Measurements from ENCODE around the gene EFCAB11. TPM values are rescaled to one million over a fixed set of nuclear protein-coding genes. Genes with fewer than 3 reads are reported as not detected.
A peak's percentile ranks its signal among the peaks of the same experiment; 100 is the strongest.

EFCAB11 gene
- total RNA-seq, 2 donors from 2014 or later, result 3.1 to 8.9 TPM

DNA sequence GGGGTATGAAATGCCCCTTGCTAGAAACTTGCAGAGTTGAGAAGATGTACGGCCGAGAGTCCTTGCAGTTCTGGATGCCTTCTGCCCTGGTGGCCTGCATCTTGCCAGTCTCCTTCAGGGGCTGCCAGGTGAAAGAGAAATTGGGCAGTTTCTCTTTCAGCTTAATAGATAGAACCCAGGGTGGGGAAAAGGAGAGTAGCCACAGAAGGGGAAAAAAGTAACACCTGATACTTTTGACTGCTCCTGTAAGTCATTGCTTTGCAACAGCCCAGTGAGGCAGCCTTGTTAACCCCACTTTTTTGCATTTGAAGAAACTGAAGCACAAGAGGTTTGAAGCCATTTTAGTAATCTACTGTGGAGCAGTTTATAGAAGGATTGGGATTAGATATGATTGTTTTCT lies 28.8 kb upstream of the EFCAB11 start:
- TF ChIP-seq, protein P1, sequence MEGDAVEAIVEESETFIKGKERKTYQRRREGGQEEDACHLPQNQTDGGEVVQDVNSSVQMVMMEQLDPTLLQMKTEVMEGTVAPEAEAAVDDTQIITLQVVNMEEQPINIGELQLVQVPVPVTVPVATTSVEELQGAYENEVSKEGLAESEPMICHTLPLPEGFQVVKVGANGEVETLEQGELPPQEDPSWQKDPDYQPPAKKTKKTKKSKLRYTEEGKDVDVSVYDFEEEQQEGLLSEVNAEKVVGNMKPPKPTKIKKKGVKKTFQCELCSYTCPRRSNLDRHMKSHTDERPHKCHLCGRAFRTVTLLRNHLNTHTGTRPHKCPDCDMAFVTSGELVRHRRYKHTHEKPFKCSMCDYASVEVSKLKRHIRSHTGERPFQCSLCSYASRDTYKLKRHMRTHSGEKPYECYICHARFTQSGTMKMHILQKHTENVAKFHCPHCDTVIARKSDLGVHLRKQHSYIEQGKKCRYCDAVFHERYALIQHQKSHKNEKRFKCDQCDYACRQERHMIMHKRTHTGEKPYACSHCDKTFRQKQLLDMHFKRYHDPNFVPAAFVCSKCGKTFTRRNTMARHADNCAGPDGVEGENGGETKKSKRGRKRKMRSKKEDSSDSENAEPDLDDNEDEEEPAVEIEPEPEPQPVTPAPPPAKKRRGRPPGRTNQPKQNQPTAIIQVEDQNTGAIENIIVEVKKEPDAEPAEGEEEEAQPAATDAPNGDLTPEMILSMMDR (IDR thresholded peaks at IDR 0.05), result no peak
- no peaks in the 10 kb centered on the region for H3K4me1 ChIP-seq (ENCODE audit: control insufficient read depth in 1 of 2, low read depth in 2 of 2)
- H3K9me3 ChIP-seq, result no peaks in the 10 kb centered on the region
- H3K27me3 ChIP-seq (replicated peaks; ENCODE audit: insufficient read depth), result no peaks in the 10 kb centered on the region
- ATAC-seq (ENCODE audit: insufficient number of reproducible peaks, low FRiP score, low read depth) (no peak), DNase-seq (ENCODE audit: low spot score) (no peak)
- H3K27ac ChIP-seq, result no peak overlapping the region
- peaks cover 17% of the 10 kb centered on the region for H3K36me3 ChIP-seq
- H3K4me3 ChIP-seq, result no peak overlapping the region

- TF ChIP-seq, protein P1 (IDR thresholded peaks at IDR 0.05), result no peak
- no peak for DNase-seq (ENCODE audit: low spot score)
- Histone ChIP-seq H3K27me3 (replicated peaks; ENCODE audit: insufficient read depth) (no peaks in the 10 kb centered on the region), H3K27ac (no peak overlapping the region), H3K4me3 (no peak overlapping the region), H3K4me1 (ENCODE audit: control insufficient read depth in 1 of 2, low read depth in 2 of 2) (no peaks in the 10 kb centered on the region), H3K9me3 (no peaks in the 10 kb centered on the region), H3K36me3 (peaks cover 15% of the 10 kb centered on the region)
- no peak for ATAC-seq (ENCODE audit: insufficient number of reproducible peaks, low FRiP score, low read depth)
These were observed 24.1 kb upstream of the EFCAB11 start for GRCh38 chr14:89978656-89979055.

GRCh38 chr14:89977668-89978067 lies 23.1 kb upstream of the EFCAB11 start:
- H3K27ac ChIP-seq, result no peak overlapping the region
- no peak for DNase-seq (ENCODE audit: low spot score)

DNA sequence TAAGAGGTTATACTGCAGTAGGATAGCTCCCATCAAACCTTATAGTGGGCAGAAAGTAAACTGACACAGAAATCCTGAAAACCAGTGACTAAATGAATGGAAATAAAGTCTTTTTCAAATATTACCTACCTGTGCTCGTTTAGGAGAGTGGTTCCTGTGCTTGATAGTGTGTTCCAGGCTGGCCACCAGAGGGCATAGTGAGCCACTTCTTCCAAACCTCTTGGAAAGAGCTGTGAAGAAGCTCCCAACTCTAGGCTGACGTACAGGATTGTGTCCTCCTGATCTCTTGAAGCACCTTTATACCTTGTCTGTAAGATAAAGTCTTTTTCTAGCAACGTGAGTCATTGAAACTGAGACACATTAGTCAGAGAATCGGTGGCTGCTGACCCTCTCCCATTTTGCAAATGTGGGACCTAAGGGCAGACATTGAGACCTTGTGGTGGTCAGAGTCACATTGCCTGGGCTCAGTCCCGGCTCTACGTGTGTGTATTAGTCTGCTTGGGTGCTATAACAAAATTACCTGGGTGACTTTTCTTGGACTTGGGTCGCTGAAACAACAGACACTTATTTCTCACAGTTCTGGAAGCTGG lies 18.8 kb upstream of the EFCAB11 start:
- DNase-seq (ENCODE audit: low spot score) (no peak), ATAC-seq (ENCODE audit: insufficient number of reproducible peaks, low FRiP score, low read depth) (peak; percentile 76)
- peaks cover 0 to 10% of the 10 kb centered on the region in 2 donors for H3K4me1 ChIP-seq (ENCODE audit: control insufficient read depth in 1 of 2, low read depth in 2 of 2)
- TF ChIP-seq, protein P1 (IDR thresholded peaks at IDR 0.05), result peak; percentile 73
- no peaks in the 10 kb centered on the region for H3K9me3 ChIP-seq
- H3K4me3 ChIP-seq, result no peak overlapping the region
- H3K27me3 ChIP-seq (replicated peaks; ENCODE audit: insufficient read depth), result no peaks in the 10 kb centered on the region
- peaks cover 6% of the 10 kb centered on the region for H3K36me3 ChIP-seq
- H3K27ac ChIP-seq, result no peak overlapping the region

More at GRCh38 chr14:89977668-89978067, 23.1 kb upstream of the EFCAB11 start:
- Histone ChIP-seq H3K9me3 (no peaks in the 10 kb centered on the region), H3K4me1 (ENCODE audit: control insufficient read depth in 1 of 2, low read depth in 2 of 2) (peaks cover 0 to 6% of the 10 kb centered on the region in 2 donors), H3K27me3 (replicated peaks; ENCODE audit: insufficient read depth) (no peaks in the 10 kb centered on the region), H3K36me3 (peaks cover 11% of the 10 kb centered on the region), H3K4me3 (no peak overlapping the region)
- no peak for ATAC-seq (ENCODE audit: insufficient number of reproducible peaks, low FRiP score, low read depth)
- TF ChIP-seq, protein P1 (IDR thresholded peaks at IDR 0.05), result no peak

- Histone ChIP-seq H3K9me3 (no peaks in the 10 kb centered on the region), H3K36me3 (peaks cover 10% of the 10 kb centered on the region), H3K4me1 (ENCODE audit: control insufficient read depth in 1 of 2, low read depth in 2 of 2) (no peaks in the 10 kb centered on the region), H3K27me3 (replicated peaks; ENCODE audit: insufficient read depth) (no peaks in the 10 kb centered on the region), H3K27ac (no peak overlapping the region), H3K4me3 (no peak overlapping the region)
- TF ChIP-seq, protein P1 (IDR thresholded peaks at IDR 0.05), result no peak
- DNase-seq (ENCODE audit: low spot score) (no peak), ATAC-seq (ENCODE audit: insufficient number of reproducible peaks, low FRiP score, low read depth) (no peak)
These were observed 11.3 kb upstream of the EFCAB11 start for GRCh38 chr14:89965839-89966238.

Data from thoracic aorta (tissue), 2 donors.